Ovary (tissue), 3 donors: ENCODE data around the gene GALNT3.

Experiments used
- EP300 ChIP-seq: sonication (generic); formaldehyde crosslinking; IDR thresholded peaks from one replicate; pipeline ENCODE4 v1.6.1; 2017; ENCODE audit warnings: antibody characterized with exemption
- POLR2A ChIP-seq: fragments of 450-650 bp; IDR thresholded peaks from one replicate; pipeline ENCODE4 v1.6.1; 2017; ENCODE audit warnings: antibody characterized with exemption, mild to moderate bottlenecking, moderate library complexity
- TF ChIP-seq, protein P1 (sequence below), 3 donors: fragments of 450-650 bp in 2 of 3; fragments of 200-600 bp in 1 of 3; IDR thresholded peaks; one replicate each; pipeline versions ENCODE4 v1.5.1 to v1.8.0; 2016 to 2022; ENCODE audit warnings: antibody characterized with exemption in 3 of 3, mild to moderate bottlenecking in 1 of 3
- donor health status: DM: no; HTN: no; CAD: no.

DNA sequence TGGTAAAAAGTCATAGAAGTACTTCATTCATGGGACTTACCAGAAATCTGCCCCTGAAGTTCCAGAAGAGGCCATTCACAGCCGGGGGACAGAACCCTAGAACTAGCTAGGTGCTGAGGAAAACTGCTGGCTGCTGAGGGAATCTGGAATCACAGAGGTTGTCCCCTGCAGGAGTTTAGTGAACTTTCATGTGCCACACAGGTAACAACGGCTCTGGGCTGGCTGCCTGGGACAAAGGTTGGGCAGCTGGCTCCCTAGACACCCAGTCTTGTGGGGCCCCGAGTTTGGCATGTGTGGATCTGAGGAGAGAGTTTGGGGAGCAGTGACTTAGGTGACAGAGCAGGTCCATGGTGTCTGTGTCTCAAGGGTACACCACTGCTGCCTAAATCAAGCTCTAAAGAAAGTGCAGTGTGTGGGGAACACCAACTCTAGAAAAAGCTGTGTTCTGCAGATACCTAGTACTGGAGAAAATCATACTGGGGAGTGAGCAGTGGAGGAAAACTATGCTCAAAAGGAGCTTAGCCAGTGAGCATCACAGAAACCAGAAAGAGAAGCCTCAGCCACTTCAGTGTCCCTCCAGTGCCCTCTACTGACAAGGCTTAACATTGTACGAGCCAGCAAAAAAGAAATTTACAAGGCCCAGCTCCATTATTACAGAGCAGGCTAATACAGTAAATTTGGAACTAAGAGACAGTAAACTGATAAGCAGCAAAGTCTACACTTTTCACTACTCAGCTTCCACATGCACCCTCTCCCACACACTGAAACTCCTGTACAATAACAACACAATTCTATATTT is 15.2 kb downstream of the GALNT3 start:
- no peak for TF ChIP-seq EP300
- no peak for TF ChIP-seq POLR2A
- TF ChIP-seq, protein P1, sequence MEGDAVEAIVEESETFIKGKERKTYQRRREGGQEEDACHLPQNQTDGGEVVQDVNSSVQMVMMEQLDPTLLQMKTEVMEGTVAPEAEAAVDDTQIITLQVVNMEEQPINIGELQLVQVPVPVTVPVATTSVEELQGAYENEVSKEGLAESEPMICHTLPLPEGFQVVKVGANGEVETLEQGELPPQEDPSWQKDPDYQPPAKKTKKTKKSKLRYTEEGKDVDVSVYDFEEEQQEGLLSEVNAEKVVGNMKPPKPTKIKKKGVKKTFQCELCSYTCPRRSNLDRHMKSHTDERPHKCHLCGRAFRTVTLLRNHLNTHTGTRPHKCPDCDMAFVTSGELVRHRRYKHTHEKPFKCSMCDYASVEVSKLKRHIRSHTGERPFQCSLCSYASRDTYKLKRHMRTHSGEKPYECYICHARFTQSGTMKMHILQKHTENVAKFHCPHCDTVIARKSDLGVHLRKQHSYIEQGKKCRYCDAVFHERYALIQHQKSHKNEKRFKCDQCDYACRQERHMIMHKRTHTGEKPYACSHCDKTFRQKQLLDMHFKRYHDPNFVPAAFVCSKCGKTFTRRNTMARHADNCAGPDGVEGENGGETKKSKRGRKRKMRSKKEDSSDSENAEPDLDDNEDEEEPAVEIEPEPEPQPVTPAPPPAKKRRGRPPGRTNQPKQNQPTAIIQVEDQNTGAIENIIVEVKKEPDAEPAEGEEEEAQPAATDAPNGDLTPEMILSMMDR (IDR thresholded peaks at IDR 0.05) = no peak
